GM12891 (cell line): ENCODE measurements around the gene ROS1.

Experiments used
- POLR2A ChIP-seq: IDR thresholded peaks from 2 replicates; pipeline ENCODE4 v1.6.1; 2011; ENCODE audit warnings: low read depth, low read length, control low read depth
- POLR2AphosphoS5 ChIP-seq: IDR thresholded peaks from 2 replicates; pipeline ENCODE4 v1.6.1; 2011; ENCODE audit warnings: low read depth, low read length, control low read depth

DNA sequence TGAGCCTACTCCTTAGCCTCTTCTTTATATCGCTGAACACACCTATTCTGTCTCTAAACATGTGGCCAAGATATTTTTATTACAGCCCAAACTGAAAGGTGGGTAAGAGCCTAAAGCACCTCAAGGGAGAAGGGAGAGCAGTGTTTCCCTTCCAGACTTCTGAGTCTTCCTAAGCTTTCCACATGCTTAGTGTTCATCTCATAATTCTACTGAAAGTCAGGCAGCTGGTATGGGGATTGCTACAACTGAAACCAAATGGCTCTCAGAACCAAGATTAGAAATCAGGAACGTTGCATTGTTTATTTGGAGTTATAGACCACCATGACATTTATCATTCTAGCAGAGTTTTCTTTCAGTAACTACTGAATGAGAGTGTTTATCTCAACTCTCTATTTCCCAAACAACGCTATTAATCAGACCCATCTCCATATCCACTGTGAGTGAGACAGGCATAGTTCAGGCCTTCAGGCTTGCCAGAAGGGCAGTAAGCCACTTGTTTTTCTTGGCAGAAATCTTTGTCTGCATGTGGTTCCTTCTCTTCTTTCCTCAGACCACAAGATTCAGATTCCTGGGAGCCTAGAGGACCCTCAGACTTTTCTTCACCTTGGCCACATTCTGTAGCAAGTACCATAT, 137.5 kb downstream of the ROS1 start:
- no peak for TF ChIP-seq POLR2A
- no peak for TF ChIP-seq POLR2AphosphoS5
